Lung (tissue), 12 donors: ENCODE measurements around the gene ELL. TPM values are rescaled to one million over a fixed set of nuclear protein-coding genes. Genes with fewer than 3 reads are reported as not detected.
A peak's percentile ranks its signal among the peaks of the same experiment; 100 is the strongest.

Source experiments
- ATAC-seq: fragments of 200-7000 bp; cut with Tn5 transposase; one replicate; pipeline ENCODE4 v1.9.1; 2020; ENCODE audit warnings: moderate number of reproducible peaks; ENCODE audit not compliant: insufficient read depth, low FRiP score
- DNase-seq, 3 donors: peaks; one replicate each; pipeline ENCODE4 v3.0.0-alpha.2; 2013 to 2017
- H3K27ac ChIP-seq, 2 donors: one replicate each; pipeline ENCODE4 v1.5.1; 2013; ENCODE audit warnings: mild to moderate bottlenecking in 2 of 2, moderate library complexity in 2 of 2, control low read depth in 1 of 2, inconsistent platforms in 1 of 2, low read depth in 1 of 2, low read length in 1 of 2
- H3K27me3 ChIP-seq, 3 donors: one replicate each; pipeline ENCODE4 v1.5.1; 2013; ENCODE audit warnings: low read length in 2 of 3; ENCODE audit not compliant: control insufficient read depth in 3 of 3, insufficient read depth in 3 of 3
- H3K36me3 ChIP-seq, 4 donors: one replicate each; pipeline ENCODE4 v1.5.1; 2013; ENCODE audit warnings: low read length in 4 of 4, mild to moderate bottlenecking in 1 of 4, moderate library complexity in 1 of 4; ENCODE audit not compliant: control insufficient read depth in 4 of 4, insufficient read depth in 4 of 4
- H3K4me1 ChIP-seq, 5 donors: one replicate each; pipeline ENCODE4 v1.5.1; 2013; ENCODE audit warnings: low read length in 5 of 5, mild to moderate bottlenecking in 2 of 5, moderate library complexity in 1 of 5; ENCODE audit not compliant: control insufficient read depth in 5 of 5, insufficient read depth in 5 of 5
- H3K4me3 ChIP-seq: one replicate; pipeline ENCODE4 v1.5.1; 2013; ENCODE audit warnings: mild to moderate bottlenecking, control low read depth, moderate library complexity
- H3K9ac ChIP-seq, 2 donors: one replicate each; pipeline ENCODE4 v1.5.1; 2013; ENCODE audit warnings: low read length in 2 of 2, control low read depth in 1 of 2; ENCODE audit not compliant: insufficient read depth in 1 of 2
- H3K9me3 ChIP-seq, 4 donors: one replicate each; pipeline ENCODE4 v1.5.1; 2013; ENCODE audit warnings: low read length in 3 of 4, mild to moderate bottlenecking in 1 of 4, moderate library complexity in 1 of 4; ENCODE audit not compliant: control insufficient read depth in 4 of 4, insufficient read depth in 3 of 4
- CTCF ChIP-seq: IDR thresholded peaks from 2 replicates; pipeline ENCODE4 v1.5.1; 2012; ENCODE audit warnings: mild to moderate bottlenecking; ENCODE audit errors: control extremely low read depth, extremely low read depth
- WGBS, 2 donors: extraction: QIAGEN DNeasy Blood & Tissue Kit; methylation state at CpG; one replicate each; pipeline ENCODE4 v1.1.7; 2013; 5-methylcytosine and 5-hydroxymethylcytosine counted together
- polyA plus RNA-seq, 2 donors: library from polyadenylated mRNA; stranded (reverse); fragments of 200-250 nt; gene quantifications; one replicate each; pipeline ENCODE4 v1.2.1, GENCODE V29; 2013
- total RNA-seq, 2 donors: library from RNA; depleted of rRNA in 1 of 2; stranded (reverse); fragments of >200 nt in 1 of 2; gene quantifications; one replicate each; pipeline ENCODE4 v1.2.1, GENCODE V29; 2014 to 2021
- donor health status: control.
- donor health status: control.
- donor health status: Bipolar disorder and iron deficiency.
- donor health status: healthy.
- donor health status: DM: yes; HTN: yes; CAD: no.

ELL gene
- total and polyA plus RNA-seq, 4 donors, result 9.3 to 26.8 (median 20.7) TPM

- Histone ChIP-seq H3K9ac (no peak overlapping the region), H3K4me3 (no peak overlapping the region), H3K27me3 (no peaks in the 10 kb centered on the region), H3K4me1 (peaks cover 0 to 40% (median 15%) of the 10 kb centered on the region in 5 donors), H3K9me3 (no peaks in the 10 kb centered on the region), H3K36me3 (peaks cover 0 to 6% (median 0%) of the 10 kb centered on the region in 4 donors), H3K27ac (no peak overlapping the region)
- no peak for TF ChIP-seq CTCF
- no peak for ATAC-seq
- 95% methylated on average over 48 to 49 of the region's 49 CpGs for WGBS, 2 donors
- DNase-seq, result no peak
Measured at GRCh38 chr19:18435178-18435841, 86.6 kb downstream of the ELL start.

GRCh38 chr19:18434411-18435175 lies 87.3 kb downstream of the ELL start:
- peaks cover 0 to 6% (median 0%) of the 10 kb centered on the region in 4 donors for H3K36me3 ChIP-seq
- H3K4me3 ChIP-seq, result no peak overlapping the region
- ATAC-seq (no peak), DNase-seq (no peak)
- WGBS, 2 donors, result 85 to 87% methylated on average over 19 to 21 of the region's 21 CpGs
- no peak for TF ChIP-seq CTCF
- no peaks in the 10 kb centered on the region for H3K27me3 ChIP-seq
- H3K27ac ChIP-seq, result no peak overlapping the region
- no peaks in the 10 kb centered on the region for H3K9me3 ChIP-seq
- H3K4me1 ChIP-seq, result peaks cover 0 to 44% (median 16%) of the 10 kb centered on the region in 5 donors
- H3K9ac ChIP-seq, result no peak overlapping the region

GRCh38 chr19:18433735-18434398 lies 88.0 kb downstream of the ELL start:
- peaks cover 0 to 6% (median 0%) of the 10 kb centered on the region in 4 donors for H3K36me3 ChIP-seq
- H3K4me3 ChIP-seq, result no peak overlapping the region
- 12 to 25% methylated on average over 19 to 60 of the region's 60 CpGs for WGBS, 2 donors
- no peak for TF ChIP-seq CTCF
- H3K9me3 ChIP-seq, result no peaks in the 10 kb centered on the region
- H3K27ac ChIP-seq, result no peak overlapping the region
- DNase-seq, result peak; percentile 49 to 73 (median 62)
- H3K4me1 ChIP-seq, result peaks cover 0 to 46% (median 24%) of the 10 kb centered on the region in 5 donors
- ATAC-seq, result no peak
- no peak overlapping the region for H3K9ac ChIP-seq
- H3K27me3 ChIP-seq, result no peaks in the 10 kb centered on the region
